GM10266 (cell line): ENCODE data around the gene SLC18A2.

Source experiments
- DNase-seq: peaks from one replicate; pipeline ENCODE4 v3.0.0; 2012; ENCODE audit errors: extremely low spot score
- TF ChIP-seq, protein P1 (sequence below): IDR thresholded peaks from 2 replicates; pipeline ENCODE4 v1.5.1; 2012; ENCODE audit warnings: mild to moderate bottlenecking, low read depth; ENCODE audit not compliant: control insufficient read depth, insufficient read depth; ENCODE audit errors: missing control alignments

Gene SLC18A2

DNA sequence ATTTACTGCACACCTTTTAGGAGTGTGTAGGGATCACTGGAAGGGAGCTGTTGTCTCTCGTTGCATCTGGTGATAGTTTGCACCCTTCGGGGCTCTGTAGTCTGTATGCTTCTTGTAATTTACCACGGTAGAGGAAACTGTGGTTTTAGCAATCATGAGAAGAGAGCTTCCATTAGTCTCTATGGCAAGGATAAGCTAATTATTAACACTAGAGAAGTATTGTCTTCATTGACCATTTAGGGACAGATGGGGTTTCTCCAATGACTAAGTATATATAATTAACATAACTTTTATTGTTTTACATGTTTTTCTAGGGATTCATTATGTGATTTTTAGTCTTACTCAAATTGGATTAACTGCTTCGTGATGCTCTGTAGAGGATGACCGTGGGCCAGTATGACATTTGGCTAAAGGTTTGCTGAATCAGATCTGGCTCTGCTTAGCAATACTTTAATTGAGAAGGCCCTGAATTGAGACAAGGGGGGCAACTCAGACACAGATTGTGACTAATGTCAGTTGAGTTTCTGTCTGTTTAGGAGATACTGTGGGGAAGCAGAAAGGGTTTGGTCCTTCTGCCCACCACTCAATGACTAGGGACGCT is 8.7 kb downstream of the SLC18A2 start:
- TF ChIP-seq, protein P1, sequence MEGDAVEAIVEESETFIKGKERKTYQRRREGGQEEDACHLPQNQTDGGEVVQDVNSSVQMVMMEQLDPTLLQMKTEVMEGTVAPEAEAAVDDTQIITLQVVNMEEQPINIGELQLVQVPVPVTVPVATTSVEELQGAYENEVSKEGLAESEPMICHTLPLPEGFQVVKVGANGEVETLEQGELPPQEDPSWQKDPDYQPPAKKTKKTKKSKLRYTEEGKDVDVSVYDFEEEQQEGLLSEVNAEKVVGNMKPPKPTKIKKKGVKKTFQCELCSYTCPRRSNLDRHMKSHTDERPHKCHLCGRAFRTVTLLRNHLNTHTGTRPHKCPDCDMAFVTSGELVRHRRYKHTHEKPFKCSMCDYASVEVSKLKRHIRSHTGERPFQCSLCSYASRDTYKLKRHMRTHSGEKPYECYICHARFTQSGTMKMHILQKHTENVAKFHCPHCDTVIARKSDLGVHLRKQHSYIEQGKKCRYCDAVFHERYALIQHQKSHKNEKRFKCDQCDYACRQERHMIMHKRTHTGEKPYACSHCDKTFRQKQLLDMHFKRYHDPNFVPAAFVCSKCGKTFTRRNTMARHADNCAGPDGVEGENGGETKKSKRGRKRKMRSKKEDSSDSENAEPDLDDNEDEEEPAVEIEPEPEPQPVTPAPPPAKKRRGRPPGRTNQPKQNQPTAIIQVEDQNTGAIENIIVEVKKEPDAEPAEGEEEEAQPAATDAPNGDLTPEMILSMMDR, result no peak
- no peak for DNase-seq

DNA sequence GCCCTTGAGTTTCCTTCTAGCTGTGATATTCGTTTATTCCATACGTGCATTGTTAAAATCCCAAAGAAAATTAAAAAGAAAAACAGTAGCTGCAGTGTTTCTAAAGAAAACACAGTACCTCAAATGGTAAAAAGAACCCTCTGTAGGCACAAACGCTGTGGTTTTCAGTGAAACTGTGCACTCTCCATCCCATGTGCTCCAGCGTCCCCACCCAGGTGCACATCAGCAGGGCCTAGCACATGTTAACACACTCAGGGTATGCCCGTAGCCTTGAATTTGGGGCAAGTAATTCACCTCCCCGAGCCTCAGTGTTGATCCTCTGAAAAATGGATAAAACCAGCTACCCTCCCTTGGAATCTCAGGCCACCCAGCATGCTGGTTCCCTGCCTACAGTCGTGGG is 9.5 kb downstream of the SLC18A2 start:
- no peak for DNase-seq
- TF ChIP-seq, protein P1, result no peak

- DNase-seq, result no peak
- TF ChIP-seq, protein P1, result no peak
These were observed 13.0 kb downstream of the SLC18A2 start for GRCh38 chr10:117253908-117254307.

- TF ChIP-seq, protein P1, result no peak
These were observed 13.4 kb downstream of the SLC18A2 start for GRCh38 chr10:117254338-117254737.

GRCh38 chr10:117254774-117255735 is 14.1 kb downstream of the SLC18A2 start:
- DNase-seq, result no peak

More at GRCh38 chr10:117254338-117254737, 13.4 kb downstream of the SLC18A2 start:
- no peak for DNase-seq

GRCh38 chr10:117255835-117256460 is 15.0 kb downstream of the SLC18A2 start:
- DNase-seq, result no peak

More at GRCh38 chr10:117254774-117255735, 14.1 kb downstream of the SLC18A2 start:
- TF ChIP-seq, protein P1, result no peak

More at GRCh38 chr10:117255835-117256460, 15.0 kb downstream of the SLC18A2 start:
- TF ChIP-seq, protein P1, result no peak
